Fibroblast of mammary gland (primary cell): ENCODE measurements around the gene TARS3.

Source experiments
- DNase-seq: peaks from one replicate; pipeline ENCODE4 v3.0.0-alpha.2; 2010; ENCODE audit warnings: low read depth
- H3K4me3 ChIP-seq: 2 replicates; pipeline ENCODE4 v1.5.1; 2011; ENCODE audit warnings: low read depth, mild to moderate bottlenecking, low read length, moderate library complexity; ENCODE audit not compliant: control insufficient read depth
- CTCF ChIP-seq: conservative IDR thresholded peaks from 2 replicates; pipeline ENCODE4 v1.5.1; 2011; ENCODE audit warnings: low read depth, low read length, inconsistent platforms; ENCODE audit not compliant: control insufficient read depth, insufficient read depth

Gene TARS3

GRCh38 chr15:101733545-101733944 lies 9.3 kb upstream of the TARS3 start:
- H3K4me3 ChIP-seq, result no peak overlapping the region
- no peak for TF ChIP-seq CTCF
- no peak for DNase-seq

- DNase-seq, result no peak
- H3K4me3 ChIP-seq, result no peak overlapping the region
- TF ChIP-seq CTCF, result no peak
These were observed 8.5 kb upstream of the TARS3 start for GRCh38 chr15:101732772-101733171.

GRCh38 chr15:101731746-101732145 lies 7.5 kb upstream of the TARS3 start:
- no peak for DNase-seq
- no peak overlapping the region for H3K4me3 ChIP-seq
- no peak for TF ChIP-seq CTCF

DNA sequence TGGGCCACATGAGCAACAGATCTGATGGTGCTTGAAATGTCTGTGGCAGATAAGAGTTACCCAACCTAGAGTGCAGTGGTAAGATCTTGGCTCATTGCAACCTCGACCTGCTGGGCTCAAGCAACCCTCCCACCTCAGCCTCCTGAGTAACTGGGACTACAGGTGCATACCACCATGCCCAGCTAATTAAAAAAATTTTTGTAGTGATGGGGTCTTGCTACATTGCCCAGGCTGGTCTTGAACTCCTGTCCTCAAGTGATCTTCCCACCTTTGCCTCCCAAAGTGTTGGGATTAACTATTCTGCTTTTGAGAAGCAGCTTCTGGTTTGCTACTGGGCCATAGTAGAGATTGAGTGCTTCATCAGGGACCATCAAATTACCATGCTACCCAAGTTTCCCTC lies 2.9 kb upstream of the TARS3 start:
- no peak overlapping the region for H3K4me3 ChIP-seq
- no peak for DNase-seq
- TF ChIP-seq CTCF, result no peak

GRCh38 chr15:101725073-101725472 lies 800 bp upstream of the TARS3 start:
- H3K4me3 ChIP-seq, result no peak overlapping the region
- DNase-seq, result no peak
- no peak for TF ChIP-seq CTCF

- no peak for TF ChIP-seq CTCF
- H3K4me3 ChIP-seq, result peak overlapping the region; percentile 22
- DNase-seq, result no peak
These were observed 367 bp upstream of the TARS3 start for GRCh38 chr15:101724675-101725005.

DNA sequence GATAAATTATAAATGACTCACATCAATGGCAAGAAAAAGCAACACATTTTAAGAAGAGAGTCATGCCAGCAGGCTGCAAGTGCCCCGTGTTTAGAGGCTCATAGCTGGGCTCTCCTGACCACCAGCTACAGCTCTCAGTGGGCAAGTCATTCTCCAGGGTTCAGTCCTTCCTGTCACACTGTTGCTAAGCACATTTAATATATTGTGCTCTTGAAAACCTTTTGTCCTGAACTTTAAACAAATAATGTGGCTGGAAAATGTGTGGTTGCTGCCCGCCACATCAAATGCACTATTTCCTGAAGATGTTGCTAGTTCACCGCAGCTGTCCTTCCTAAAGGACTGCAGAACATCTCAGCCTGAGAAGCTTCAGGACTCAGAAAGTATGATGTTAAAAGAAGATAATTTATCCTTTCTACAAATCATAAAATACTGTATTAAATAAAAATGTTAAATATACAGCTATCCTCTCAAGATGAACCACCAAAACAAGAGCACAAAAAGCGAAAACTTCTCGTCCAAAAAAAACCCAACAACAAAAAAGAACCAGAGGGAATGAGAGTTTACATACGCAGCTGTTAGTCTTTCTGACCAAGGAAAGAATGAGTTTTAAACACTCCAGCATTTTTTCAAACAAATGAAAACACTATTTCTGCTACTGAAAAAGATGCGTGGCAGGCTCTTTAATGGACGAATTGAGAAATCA lies 951 bp downstream of the TARS3 start:
- TF ChIP-seq CTCF, result no peak
- H3K4me3 ChIP-seq, result peak overlapping the region; percentile 36
- DNase-seq, result peak; percentile 42
